HAP-1 (cell line): Measurements from ENCODE around the gene ADD1.

Experiments used
- DNase-seq, 2 experiments: peaks; one replicate each; pipeline ENCODE4 v3.0.0-alpha.2; 2016 to 2020; ENCODE audit warnings: low spot score in 2 of 2
- H3K27me3 ChIP-seq: fragments of 250-450 bp; sonication (Bioruptor Pico); 2 replicates; pipeline ENCODE4 v1.5.1; 2020; ENCODE audit warnings: low read depth, mild to moderate bottlenecking, moderate library complexity
- H3K36me3 ChIP-seq: fragments of 250-450 bp; sonication (Bioruptor Pico); replicated peaks from 2 replicates; pipeline ENCODE4 v1.5.1; 2020; ENCODE audit warnings: mild to moderate bottlenecking
- H3K4me1 ChIP-seq: fragments of 250-450 bp; sonication (Bioruptor Pico); 2 replicates; pipeline ENCODE4 v1.5.1; 2020; ENCODE audit warnings: mild to moderate bottlenecking
- H3K4me3 ChIP-seq: fragments of 250-450 bp; sonication (Bioruptor Pico); 2 replicates; pipeline ENCODE4 v1.5.1; 2020; ENCODE audit warnings: mild to moderate bottlenecking, moderate library complexity
- H3K9me3 ChIP-seq: fragments of 250-450 bp; sonication (Bioruptor Pico); 2 replicates; pipeline ENCODE4 v1.5.1; 2020; ENCODE audit warnings: mild to moderate bottlenecking, moderate library complexity
- in situ Hi-C: fragments of 300-500 bp; cut with MboI; formaldehyde crosslinking; loops from 3 replicates; pipeline ENCODE4 v1.14.3; 2020; ENCODE audit warnings: low sequenced_read_pairs, inconsistent platforms, mixed read lengths

The ADD1 gene

GRCh38 chr4:2930135-2930757 is 86.6 kb downstream of the ADD1 start:
- H3K36me3 ChIP-seq = peaks cover 55% of the 10 kb centered on the region
- no peaks in the 10 kb centered on the region for H3K9me3 ChIP-seq
- in situ Hi-C loops = loop anchor here (10.0 kb wide), 1 partner anchor 165 kb away; no protein-coding TSS in a partner anchor
- H3K4me1 ChIP-seq = peaks cover 12% of the 10 kb centered on the region
- no peak overlapping the region for H3K4me3 ChIP-seq
- no peaks in the 10 kb centered on the region for H3K27me3 ChIP-seq
- DNase-seq = peak in 1 of 2 experiments; percentile 6

DNA sequence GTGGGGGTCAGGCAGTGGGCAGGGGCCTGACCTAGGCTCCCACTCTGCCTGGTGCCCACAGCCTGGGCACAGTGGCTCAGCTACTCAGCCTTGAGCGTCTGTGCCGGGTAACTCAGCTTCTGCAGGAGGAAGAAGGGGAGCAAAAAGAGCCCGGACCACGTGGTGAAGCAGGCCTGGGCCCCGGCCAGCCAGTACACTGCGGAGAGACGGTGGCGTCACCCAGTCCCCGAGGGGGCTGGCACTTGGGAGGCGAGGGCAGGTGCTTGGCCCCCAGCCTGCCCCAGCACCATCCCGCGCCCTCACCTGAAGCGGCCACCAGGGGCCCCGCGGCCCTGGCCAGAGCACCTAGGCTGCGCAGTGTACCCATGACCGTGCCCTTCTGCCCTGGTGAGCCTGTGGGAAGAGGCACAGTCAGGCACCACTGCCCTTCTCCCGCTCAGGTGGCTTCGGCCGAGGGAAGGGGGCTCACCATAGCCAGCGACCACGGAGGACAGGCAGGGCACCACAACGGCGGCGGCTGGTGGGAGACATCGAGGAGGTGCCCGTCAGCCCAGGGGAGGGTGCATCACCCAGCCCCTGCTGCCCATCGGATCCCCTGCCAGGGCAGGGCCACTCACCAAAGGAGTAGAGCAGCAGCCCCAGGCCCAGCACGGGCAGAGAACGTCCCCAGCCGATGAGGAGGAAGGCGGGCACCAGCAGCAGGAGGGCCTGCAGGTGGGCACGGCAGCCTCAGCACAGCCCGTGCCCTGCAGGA is 87.3 kb downstream of the ADD1 start:
- no peak overlapping the region for H3K4me3 ChIP-seq
- in situ Hi-C loops = loop anchor here (10.0 kb wide), 1 partner anchor 166 kb away; no protein-coding TSS in a partner anchor
- peak in 1 of 2 experiments; percentile 20 for DNase-seq

DNA sequence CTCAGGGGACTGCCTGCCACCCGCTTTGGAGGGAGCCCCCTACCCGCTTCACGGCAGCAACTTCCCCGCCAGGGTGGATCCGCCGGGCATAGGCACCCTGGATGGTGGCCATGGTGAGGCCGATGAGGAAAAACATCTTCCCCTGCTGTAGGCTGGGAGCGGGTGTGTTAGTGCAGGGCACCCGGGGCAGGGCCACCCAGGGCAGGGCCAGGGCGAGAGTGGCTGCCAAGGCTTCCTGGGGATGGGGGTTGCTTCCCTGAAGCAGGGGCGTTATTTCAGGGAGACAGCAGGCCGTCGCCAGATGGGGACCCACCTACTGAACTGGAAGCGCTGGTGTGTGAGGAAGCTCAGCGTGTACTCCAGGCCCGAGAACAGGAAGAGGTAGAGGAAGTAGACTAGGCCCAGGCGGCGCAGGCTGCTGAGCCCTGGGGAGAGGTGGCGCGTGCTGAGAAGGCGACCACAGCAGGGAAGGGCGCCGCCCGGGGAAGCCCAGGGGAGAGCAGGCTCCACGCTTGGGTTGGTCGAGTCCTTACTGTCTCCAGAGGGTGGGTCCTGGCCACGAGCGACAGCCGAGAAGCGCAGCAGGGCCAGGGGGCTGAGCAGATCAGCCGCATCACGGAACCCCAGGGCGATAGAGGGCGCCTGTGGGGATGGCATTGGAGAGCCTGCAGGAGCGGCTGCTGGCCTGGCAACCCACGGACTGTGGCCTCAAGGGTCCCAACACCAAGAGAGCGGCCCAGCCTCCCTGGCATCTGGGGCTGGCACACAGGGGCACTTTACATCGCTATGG is 88.1 kb downstream of the ADD1 start:
- Histone ChIP-seq H3K4me3 (no peak overlapping the region), H3K9me3 (no peaks in the 10 kb centered on the region), H3K4me1 (peaks cover 21% of the 10 kb centered on the region), H3K27me3 (no peaks in the 10 kb centered on the region), H3K36me3 (peaks cover 57% of the 10 kb centered on the region)
- peak in 1 of 2 experiments; percentile 20 for DNase-seq
- in situ Hi-C loops = loop anchor here (10.0 kb wide), 1 partner anchor 167 kb away; no protein-coding TSS in a partner anchor

More for the DNA sequence above, 87.3 kb downstream of the ADD1 start:
- Histone ChIP-seq H3K4me1 (peaks cover 15% of the 10 kb centered on the region), H3K27me3 (no peaks in the 10 kb centered on the region), H3K9me3 (no peaks in the 10 kb centered on the region), H3K36me3 (peaks cover 55% of the 10 kb centered on the region)

DNA sequence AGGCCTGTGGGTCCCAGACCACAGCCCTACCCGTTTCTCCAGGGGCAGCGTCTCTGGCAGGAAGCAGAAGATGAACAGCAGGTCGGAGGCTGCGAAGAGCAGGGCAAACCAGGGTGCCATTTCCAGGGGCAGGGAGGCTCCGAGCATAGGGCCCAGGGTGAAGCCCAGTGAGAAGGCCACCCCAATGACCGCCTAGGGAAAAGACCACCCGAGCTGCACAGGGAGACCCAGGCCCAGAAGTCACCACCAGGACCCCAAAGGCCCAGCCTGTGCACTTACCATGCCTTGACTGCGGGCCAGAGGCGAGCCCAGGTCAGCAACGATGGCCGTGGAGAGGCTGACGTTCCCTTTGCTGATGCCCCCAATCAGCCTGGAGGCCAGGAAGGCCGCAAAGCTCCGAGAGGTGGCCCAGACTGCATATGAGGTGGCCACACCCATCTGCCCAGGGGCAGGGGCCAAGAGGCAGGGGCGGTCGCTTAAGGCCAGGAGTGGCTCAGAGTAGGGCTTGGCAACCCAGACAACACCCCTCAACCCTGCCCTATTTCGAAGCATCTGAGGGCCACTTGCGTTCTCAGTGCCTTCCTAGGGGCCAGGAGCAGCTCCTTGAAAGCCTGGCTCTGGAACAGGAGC is 88.8 kb downstream of the ADD1 start:
- Histone ChIP-seq H3K9me3 (no peaks in the 10 kb centered on the region), H3K4me1 (peaks cover 21% of the 10 kb centered on the region), H3K36me3 (peaks cover 59% of the 10 kb centered on the region), H3K4me3 (peak overlapping the region; percentile 59), H3K27me3 (no peaks in the 10 kb centered on the region)
- in situ Hi-C loops = loop anchor here (10.0 kb wide), 1 partner anchor 168 kb away; no protein-coding TSS in a partner anchor
- DNase-seq = peak in 1 of 2 experiments; percentile 25

DNA sequence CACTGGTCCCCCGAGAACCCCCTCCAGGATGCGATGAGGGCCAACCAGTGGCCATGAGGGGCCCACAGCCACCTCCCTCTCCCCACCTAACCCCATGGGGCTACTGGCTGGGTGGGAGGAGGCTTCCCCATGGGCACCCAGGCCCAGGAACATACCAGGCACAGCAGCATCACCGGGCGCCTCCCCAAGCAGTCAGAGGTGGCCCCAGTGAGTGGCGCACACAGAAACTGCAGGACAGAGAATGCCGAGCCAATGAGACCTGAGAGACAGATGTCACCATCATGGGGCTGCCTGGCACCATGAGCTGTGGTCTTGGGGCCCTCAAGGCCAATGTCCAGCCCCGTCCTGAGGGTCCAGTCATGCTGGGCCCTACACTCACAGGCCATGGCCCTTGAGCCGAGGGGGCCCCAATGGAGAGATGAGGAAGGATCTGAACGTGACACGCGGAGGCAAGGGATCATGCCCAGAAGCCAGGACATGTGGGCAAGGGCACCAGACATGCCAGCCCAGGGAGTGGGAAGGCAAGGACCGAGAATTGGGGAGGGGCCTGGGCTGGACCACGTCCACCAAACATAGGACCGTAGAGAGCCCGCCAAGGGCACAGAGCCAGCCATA is 89.4 kb downstream of the ADD1 start:
- peaks cover 65% of the 10 kb centered on the region for H3K36me3 ChIP-seq
- in situ Hi-C loops = loop anchor here (10.0 kb wide), 1 partner anchor 168 kb away; no protein-coding TSS in a partner anchor

DNA sequence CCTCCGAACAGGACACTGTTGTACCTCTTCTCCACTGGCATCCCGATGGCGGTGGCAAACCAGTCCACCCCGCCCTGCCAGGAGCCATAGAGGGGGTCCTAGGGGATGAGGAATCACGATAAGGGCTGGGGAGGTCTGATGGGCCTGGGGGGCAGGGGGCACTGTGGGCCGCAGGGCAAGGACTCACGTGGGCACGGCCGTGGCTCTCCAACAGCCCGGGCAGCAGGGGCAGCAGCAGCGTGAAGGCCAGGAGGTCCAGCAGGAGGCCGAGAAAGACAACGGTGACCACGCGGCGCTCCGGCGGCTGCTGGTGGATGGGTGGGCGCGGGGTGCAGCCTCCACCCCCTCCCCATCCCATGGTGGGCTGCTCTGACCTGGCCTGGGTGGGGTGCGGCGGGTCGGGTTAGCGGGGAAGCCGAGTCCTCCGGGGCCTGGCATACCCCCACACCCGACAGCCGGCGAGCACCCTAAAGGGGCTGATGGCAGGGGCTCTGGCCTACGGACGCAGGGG is 90.0 kb downstream of the ADD1 start:
- Histone ChIP-seq H3K36me3 (peaks cover 68% of the 10 kb centered on the region), H3K9me3 (no peaks in the 10 kb centered on the region), H3K27me3 (no peaks in the 10 kb centered on the region), H3K4me3 (peak overlapping the region; percentile 59), H3K4me1 (peaks cover 21% of the 10 kb centered on the region)
- in situ Hi-C loops = loop anchor here (10.0 kb wide), 1 partner anchor 169 kb away; no protein-coding TSS in a partner anchor
- no peak for DNase-seq

More for the DNA sequence above, 89.4 kb downstream of the ADD1 start:
- DNase-seq = peak in 1 of 2 experiments; percentile 15
- H3K9me3 ChIP-seq = no peaks in the 10 kb centered on the region
- H3K27me3 ChIP-seq = no peaks in the 10 kb centered on the region
- H3K4me1 ChIP-seq = peaks cover 21% of the 10 kb centered on the region
- peak overlapping the region; percentile 59 for H3K4me3 ChIP-seq

DNA sequence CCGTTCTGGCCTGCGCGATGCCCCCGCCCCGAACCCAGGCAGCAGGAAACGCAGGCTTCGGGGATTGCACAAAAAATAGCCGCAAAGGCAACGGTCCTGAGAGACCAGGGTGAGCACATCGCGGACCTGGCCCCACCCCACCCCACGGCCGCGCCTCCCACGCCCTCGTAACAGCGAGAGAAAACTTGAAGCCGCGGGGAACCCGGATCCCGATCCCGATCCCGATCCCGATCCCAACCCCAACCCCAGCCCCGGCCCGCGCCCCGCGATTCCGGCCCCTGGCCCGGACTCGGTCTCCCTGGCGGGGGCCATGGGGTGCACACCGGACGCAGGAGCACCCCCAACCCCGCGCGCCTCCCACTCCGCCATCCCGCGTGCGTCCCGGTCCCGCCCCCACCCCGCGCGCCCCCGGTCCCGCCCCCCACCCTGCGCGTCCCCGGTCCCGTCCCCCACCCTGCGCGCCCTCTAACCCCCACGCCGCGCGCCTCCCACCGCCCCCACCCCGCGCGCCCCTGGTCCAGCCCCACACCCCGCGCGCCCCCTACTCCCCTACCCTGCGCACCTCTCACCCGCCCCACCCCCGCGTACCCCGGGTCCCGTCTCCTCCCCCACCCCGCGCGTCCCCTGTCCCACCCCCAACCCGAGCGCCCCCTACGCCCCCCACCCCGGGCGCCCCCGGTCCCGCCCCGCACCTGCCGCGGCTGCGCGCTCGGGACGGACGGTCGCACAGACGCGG is 90.6 kb downstream of the ADD1 start:
- no peaks in the 10 kb centered on the region for H3K9me3 ChIP-seq
- in situ Hi-C loops = loop anchor here (10.0 kb wide), 1 partner anchor 169 kb away; no protein-coding TSS in a partner anchor
- H3K27me3 ChIP-seq = no peaks in the 10 kb centered on the region
- H3K36me3 ChIP-seq = peaks cover 68% of the 10 kb centered on the region
- peak overlapping the region; percentile 81 for H3K4me3 ChIP-seq
- peak in 1 of 2 experiments; percentile 64 for DNase-seq
- H3K4me1 ChIP-seq = peaks cover 21% of the 10 kb centered on the region

- Histone ChIP-seq H3K4me3 (peak overlapping the region; percentile 81), H3K36me3 (peaks cover 73% of the 10 kb centered on the region), H3K27me3 (no peaks in the 10 kb centered on the region), H3K9me3 (no peaks in the 10 kb centered on the region), H3K4me1 (peaks cover 21% of the 10 kb centered on the region)
- peak; percentile 62 to 97 for DNase-seq
- in situ Hi-C loops = loop anchor here (10.0 kb wide), 1 partner anchor 170 kb away; no protein-coding TSS in a partner anchor
These were observed 91.4 kb downstream of the ADD1 start for GRCh38 chr4:2934813-2935761.

- peak in 1 of 2 experiments; percentile 37 for DNase-seq
- H3K36me3 ChIP-seq = peaks cover 73% of the 10 kb centered on the region
- H3K9me3 ChIP-seq = no peaks in the 10 kb centered on the region
- no peaks in the 10 kb centered on the region for H3K27me3 ChIP-seq
- peak overlapping the region; percentile 81 for H3K4me3 ChIP-seq
- peaks cover 21% of the 10 kb centered on the region for H3K4me1 ChIP-seq
- in situ Hi-C loops = loop anchor here (10.0 kb wide), 1 partner anchor 171 kb away; no protein-coding TSS in a partner anchor
These were observed 92.4 kb downstream of the ADD1 start for GRCh38 chr4:2935762-2936743.

DNA sequence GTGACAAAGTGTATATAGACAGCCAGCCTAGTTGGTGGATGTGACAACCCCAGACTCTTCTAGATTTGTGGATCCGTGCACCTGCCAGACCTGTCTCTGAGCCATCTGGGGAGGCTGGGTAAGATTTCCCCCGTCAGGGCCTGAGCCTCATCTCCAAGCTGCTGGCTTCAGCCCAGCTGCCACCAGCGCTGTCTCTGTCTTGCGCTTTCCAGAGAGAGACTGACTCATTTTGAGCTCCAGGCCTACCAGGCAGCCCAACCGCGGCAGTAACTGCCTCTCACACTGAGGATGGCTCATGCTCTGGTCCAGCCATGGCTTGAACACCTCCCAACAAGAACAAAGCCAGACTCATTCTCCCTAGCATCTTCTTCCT is 93.1 kb downstream of the ADD1 start:
- in situ Hi-C loops = loop anchor here (10.0 kb wide), 1 partner anchor 172 kb away; no protein-coding TSS in a partner anchor
- H3K27me3 ChIP-seq = no peaks in the 10 kb centered on the region
- peaks cover 73% of the 10 kb centered on the region for H3K36me3 ChIP-seq
- no peak overlapping the region for H3K4me3 ChIP-seq
- H3K4me1 ChIP-seq = peaks cover 21% of the 10 kb centered on the region
- DNase-seq = peak in 1 of 2 experiments; percentile 13
- no peaks in the 10 kb centered on the region for H3K9me3 ChIP-seq
